Esophagus mucosa (tissue), 1 donor: ENCODE results near the gene GLRA1. TPM values are rescaled to one million over a fixed set of nuclear protein-coding genes. Genes with fewer than 3 reads are reported as not detected.

Source experiments
- total RNA-seq: library from RNA; stranded (reverse); gene quantifications from one replicate; pipeline ENCODE4 v1.2.4, GENCODE V29; 2023
- donor health status: DM: yes; HTN: yes; CAD: no.

Gene GLRA1
- total RNA-seq, 1 donor from 2014 or later, result not detected

Other genes with a start within 250 kb of the GLRA1 start
- 76.4 TPM for gene SPARC, start 237.9 kb downstream of the GLRA1 start, total RNA-seq
- 84.7 TPM for gene ATOX1, start 166.2 kb downstream of the GLRA1 start, total RNA-seq
- gene G3BP1, start 152.9 kb downstream of the GLRA1 start, total RNA-seq, result 146 TPM